SH-SY5Y (cell line): ENCODE measurements around the gene ADM2.

ENCODE experiments used
- GATA2 ChIP-seq: IDR thresholded peaks from 2 replicates; pipeline ENCODE4 v1.6.1; 2011; ENCODE audit warnings: mild to moderate bottlenecking, low read depth, low read length
- GATA3 ChIP-seq: IDR thresholded peaks from 2 replicates; pipeline ENCODE4 v1.6.1; 2011; ENCODE audit warnings: low read depth, mild to moderate bottlenecking, low read length, moderate library complexity

GRCh38 chr22:50521710-50522109, 40.4 kb downstream of the ADM2 start:
- no peak for TF ChIP-seq GATA3
- no peak for TF ChIP-seq GATA2
